Measurements from ENCODE around the gene METTL2B. TPM values are rescaled to one million over a fixed set of nuclear protein-coding genes. Genes with fewer than 3 reads are reported as not detected.

METTL2B gene
- total and polyA plus RNA-seq, 2 of the 8 experiments (the other 6 are each of a cell fraction or from before 2014, with no cell fraction given), result 14.6 to 43.5 TPM

- TF ChIP-seq SIN3A (conservative IDR thresholded peaks at IDR 0.05 in 1 of 2, IDR thresholded peaks at IDR 0.05 in 1 of 2; ENCODE audit: low read depth in 1 of 2, low read length in 2 of 2), result no peak
- TF ChIP-seq MAX (IDR thresholded peaks at IDR 0.05), result no peak
- no peak for TF ChIP-seq CBX5 (IDR thresholded peaks at IDR 0.05; ENCODE audit: low read depth, low read length)
- no peak for TF ChIP-seq FOSL1 (IDR thresholded peaks at IDR 0.05; ENCODE audit: insufficient read depth, low read depth, low read length)
- TF ChIP-seq EP300 (IDR thresholded peaks at IDR 0.05; ENCODE audit: borderline replicate concordance in 1 of 2, low read depth in 2 of 2, low read length in 2 of 2), result no peak
- no peak for TF ChIP-seq CHD2 (IDR thresholded peaks at IDR 0.05; ENCODE audit: low read length)
- TF ChIP-seq SP4 (IDR thresholded peaks at IDR 0.05; ENCODE audit: low read length), result no peak
These were observed 44.8 kb upstream of the METTL2B start (continued) for GRCh38 chr7:128431754-128432153.
